DND-41 (cell line): ENCODE measurements around the gene ETS2.

Experiments used
- ATAC-seq: fragments of 200-7000 bp; cut with Tn5 transposase; 3 replicates; pipeline ENCODE4 v1.9.1; 2021; ENCODE audit warnings: low read depth; ENCODE audit not compliant: insufficient read depth
- DNase-seq: peaks from one replicate; pipeline ENCODE4 v3.0.0-alpha.2; 2020
- H2AFZ ChIP-seq: 2 replicates; pipeline ENCODE4 v1.6.0; 2012; ENCODE audit warnings: low read depth, low read length
- H3K27ac ChIP-seq: 2 replicates; pipeline ENCODE4 v1.5.1; 2012; ENCODE audit warnings: low read length, inconsistent platforms
- H3K27me3 ChIP-seq: fragments of 200-600 bp; sonication (generic); 2 replicates; pipeline ENCODE4 v1.6.0; 2012; ENCODE audit warnings: low read length, mild to moderate bottlenecking, inconsistent platforms; ENCODE audit not compliant: insufficient read depth, poor library complexity
- H3K36me3 ChIP-seq: 2 replicates; pipeline ENCODE4 v1.5.1; 2012; ENCODE audit warnings: low read length, inconsistent platforms; ENCODE audit not compliant: insufficient read depth
- H3K4me1 ChIP-seq: 2 replicates; pipeline ENCODE4 v1.5.1; 2012; ENCODE audit warnings: mild to moderate bottlenecking, low read length; ENCODE audit not compliant: insufficient read depth
- H3K4me2 ChIP-seq: 2 replicates; pipeline ENCODE4 v1.6.0; 2012; ENCODE audit warnings: mild to moderate bottlenecking, moderate library complexity, low read length, inconsistent platforms; ENCODE audit not compliant: insufficient read depth
- H3K4me3 ChIP-seq, 2 experiments: fragments of 200-600 bp in 1 of 2; shearing (Covaris generic) in 1 of 2; 2 replicates each; pipeline ENCODE4 v1.5.1; 2012 to 2016; ENCODE audit warnings: inconsistent platforms in 2 of 2, low read length in 2 of 2, mild to moderate bottlenecking in 2 of 2, low read depth in 1 of 2, moderate library complexity in 1 of 2
- H3K79me2 ChIP-seq: 2 replicates; pipeline ENCODE4 v1.6.0; 2012; ENCODE audit warnings: low read length, inconsistent platforms; ENCODE audit not compliant: insufficient read depth
- H3K9ac ChIP-seq: 2 replicates; pipeline ENCODE4 v1.6.0; 2012; ENCODE audit warnings: low read depth, mild to moderate bottlenecking, inconsistent platforms, low read length, moderate library complexity
- H3K9me3 ChIP-seq: 2 replicates; pipeline ENCODE4 v1.5.1; 2012; ENCODE audit warnings: low read length, moderate library complexity, mild to moderate bottlenecking, inconsistent platforms; ENCODE audit not compliant: insufficient read depth, severe bottlenecking
- H4K20me1 ChIP-seq: 2 replicates; pipeline ENCODE4 v1.6.0; 2012; ENCODE audit warnings: low read length; ENCODE audit not compliant: insufficient read depth
- CTCF ChIP-seq: IDR thresholded peaks from 2 replicates; pipeline ENCODE4 v1.5.1; 2012; ENCODE audit warnings: borderline replicate concordance, low read length, moderate library complexity, mild to moderate bottlenecking; ENCODE audit not compliant: poor library complexity, severe bottlenecking; ENCODE audit errors: extremely low read depth
- EZH2 ChIP-seq: IDR thresholded peaks from 3 replicates; pipeline ENCODE4 v1.6.1; 2012; ENCODE audit warnings: borderline replicate concordance, low read depth, mild to moderate bottlenecking, moderate library complexity, low read length, inconsistent platforms; ENCODE audit not compliant: severe bottlenecking

The ETS2 gene

GRCh38 chr21:38807441-38807871 lies 1.7 kb downstream of the ETS2 start:
- no peak for ATAC-seq
- H3K4me3 ChIP-seq: peak overlapping the region; percentile 52 to 62

GRCh38 chr21:38807986-38808385 lies 2.3 kb downstream of the ETS2 start:
- Histone ChIP-seq H2AFZ (no peak overlapping the region), H3K4me1 (peaks cover 64% of the 10 kb centered on the region), H3K4me3 (peak overlapping the region; percentile 52 to 62; a peak in 3 of 4 replicates), H3K79me2 (peaks cover 85% of the 10 kb centered on the region), H3K9ac (peak overlapping the region; percentile 77), H3K4me2 (peak overlapping the region; percentile 76), H3K27ac (peak overlapping the region; percentile 94), H3K36me3 (peaks cover 60% of the 10 kb centered on the region), H4K20me1 (peaks cover 68% of the 10 kb centered on the region), H3K9me3 (no peaks in the 10 kb centered on the region), H3K27me3 (no peaks in the 10 kb centered on the region)
- TF ChIP-seq CTCF (no peak), EZH2 (no peak)
- DNase-seq: no peak
- no peak for ATAC-seq

More at GRCh38 chr21:38807441-38807871, 1.7 kb downstream of the ETS2 start:
- H2AFZ ChIP-seq: no peak overlapping the region
- H3K27me3 ChIP-seq: no peaks in the 10 kb centered on the region
- peak overlapping the region; percentile 77 for H3K9ac ChIP-seq
- H3K9me3 ChIP-seq: no peaks in the 10 kb centered on the region
- H3K79me2 ChIP-seq: peaks cover 80% of the 10 kb centered on the region
- H4K20me1 ChIP-seq: peaks cover 63% of the 10 kb centered on the region
- peak overlapping the region; percentile 94 for H3K27ac ChIP-seq
- peaks cover 64% of the 10 kb centered on the region for H3K4me1 ChIP-seq
- DNase-seq: no peak
- H3K4me2 ChIP-seq: peak overlapping the region; percentile 76
- peaks cover 55% of the 10 kb centered on the region for H3K36me3 ChIP-seq
- TF ChIP-seq EZH2 (no peak), CTCF (no peak)

GRCh38 chr21:38809198-38809878 lies 3.6 kb downstream of the ETS2 start:
- Histone ChIP-seq H3K4me2 (peak overlapping the region; percentile 76), H3K9ac (peak overlapping the region; percentile 30), H3K4me3 (peak overlapping the region; percentile 52 to 62; a peak in 3 of 4 replicates), H3K36me3 (peaks cover 74% of the 10 kb centered on the region), H3K27ac (peak overlapping the region; percentile 60), H2AFZ (no peak overlapping the region), H3K27me3 (no peaks in the 10 kb centered on the region), H3K79me2 (peaks cover 99% of the 10 kb centered on the region), H4K20me1 (peaks cover 79% of the 10 kb centered on the region), H3K9me3 (no peaks in the 10 kb centered on the region), H3K4me1 (peaks cover 63% of the 10 kb centered on the region)
- TF ChIP-seq CTCF: no peak
- no peak for TF ChIP-seq EZH2
- DNase-seq (no peak), ATAC-seq (no peak)
